Measurements from ENCODE around the gene P2RY14.
"Not testable (repeated sequence)": the region's sequence is repeated elsewhere in the genome, so short reads cannot be mapped to it uniquely, and the experiment has no call there.

GRCh38 chr3:151169948-151170679, 108.2 kb downstream of the P2RY14 start:
- TF ChIP-seq CTCF (IDR thresholded peaks at IDR 0.05; ENCODE audit: insufficient read depth, low read depth, low read length); EZH2 (IDR thresholded peaks at IDR 0.05; ENCODE audit: insufficient read depth, low read length): not testable (repeated sequence)

Data from astrocyte (in vitro differentiated cells and primary cell).